ENCODE results near the gene CRIP1.

The CRIP1 gene

GRCh38 chr14:105486163-105486973, at the start of gene CRIP1:
Gene CRIP1, plus strand, starts transcription at chr14:105486886. Its CDS starts 374 bp downstream, at chr14:105487260.
- no peak for DNase-seq

- DNase-seq: no peak
These were observed 49.6 kb upstream of the CRIP1 start for GRCh38 chr14:105436891-105437722.

- no peak for DNase-seq
These were observed 48.8 kb upstream of the CRIP1 start for GRCh38 chr14:105437723-105438500.

- no peak for DNase-seq
These were observed 47.5 kb upstream of the CRIP1 start for GRCh38 chr14:105439179-105439578.

GRCh38 chr14:105439710-105440553, 46.8 kb upstream of the CRIP1 start:
- peak; percentile 42 for DNase-seq

- no peak for DNase-seq
These were observed 46.2 kb upstream of the CRIP1 start for GRCh38 chr14:105440554-105440900.

- no peak for DNase-seq
These were observed 45.7 kb upstream of the CRIP1 start for GRCh38 chr14:105440992-105441391.

GRCh38 chr14:105442125-105442524, 44.6 kb upstream of the CRIP1 start:
- DNase-seq: no peak

- DNase-seq: no peak
These were observed 43.9 kb upstream of the CRIP1 start for GRCh38 chr14:105442834-105443233.

- DNase-seq: no peak
These were observed 41.8 kb upstream of the CRIP1 start for GRCh38 chr14:105444859-105445258.

- DNase-seq: no peak
These were observed 41.4 kb upstream of the CRIP1 start for GRCh38 chr14:105445290-105445689.

- DNase-seq: no peak
These were observed 40.5 kb upstream of the CRIP1 start for GRCh38 chr14:105445901-105446845.

GRCh38 chr14:105446971-105447370, 39.7 kb upstream of the CRIP1 start:
- no peak for DNase-seq

GRCh38 chr14:105447651-105448640, 38.7 kb upstream of the CRIP1 start:
- no peak for DNase-seq

- no peak for DNase-seq
These were observed 38.0 kb upstream of the CRIP1 start for GRCh38 chr14:105448706-105449111.

- DNase-seq: no peak
These were observed 37.2 kb upstream of the CRIP1 start for GRCh38 chr14:105449276-105450122.

- no peak for DNase-seq
These were observed 36.6 kb upstream of the CRIP1 start for GRCh38 chr14:105450123-105450505.

GRCh38 chr14:105450864-105451720, 35.6 kb upstream of the CRIP1 start:
- no peak for DNase-seq
